Measurements from ENCODE around the gene PIGP. TPM values are rescaled to one million over a fixed set of nuclear protein-coding genes. Genes with fewer than 3 reads are reported as not detected.

Gene PIGP
- total and polyA plus RNA-seq, 2 of the 13 experiments (the other 11 are each of a cell fraction or from before 2014, with no cell fraction given) = 14.8 to 33.4 TPM

DNA sequence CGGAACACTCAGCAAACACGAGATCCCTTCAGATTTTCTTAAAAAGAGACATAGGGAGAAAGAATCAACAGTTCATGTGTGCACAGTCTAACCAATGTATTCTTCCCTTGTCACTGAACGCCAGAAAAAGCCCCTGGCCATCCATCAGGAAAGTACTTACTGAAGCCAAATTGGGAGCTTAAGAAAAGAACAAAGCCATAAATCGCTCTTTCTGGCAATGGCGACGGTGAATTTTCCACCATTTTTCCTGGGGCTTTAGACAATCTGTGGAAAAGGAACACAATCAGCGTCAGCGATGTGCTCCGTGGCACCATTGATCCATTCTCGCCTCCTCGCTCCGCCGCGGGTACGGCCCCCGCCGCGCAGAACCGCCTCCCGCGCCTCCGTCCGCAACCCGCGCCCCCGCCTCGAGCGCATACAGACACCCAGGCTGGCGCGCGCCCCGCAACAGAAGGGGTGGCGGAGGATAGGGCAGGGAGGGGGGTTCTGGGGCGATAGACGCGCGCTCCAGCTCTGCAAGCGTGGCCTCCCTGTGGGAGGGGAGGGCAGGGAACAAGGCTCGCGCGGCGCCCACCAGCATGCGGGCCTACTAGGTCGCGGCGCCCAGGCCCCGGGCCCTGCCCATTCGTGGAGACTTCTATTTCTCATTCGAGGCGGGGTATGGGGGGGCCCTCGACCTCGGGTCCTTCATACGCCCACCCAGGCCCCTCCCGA, 440 bp downstream of the PIGP start (continued):
- TF ChIP-seq, protein P1, sequence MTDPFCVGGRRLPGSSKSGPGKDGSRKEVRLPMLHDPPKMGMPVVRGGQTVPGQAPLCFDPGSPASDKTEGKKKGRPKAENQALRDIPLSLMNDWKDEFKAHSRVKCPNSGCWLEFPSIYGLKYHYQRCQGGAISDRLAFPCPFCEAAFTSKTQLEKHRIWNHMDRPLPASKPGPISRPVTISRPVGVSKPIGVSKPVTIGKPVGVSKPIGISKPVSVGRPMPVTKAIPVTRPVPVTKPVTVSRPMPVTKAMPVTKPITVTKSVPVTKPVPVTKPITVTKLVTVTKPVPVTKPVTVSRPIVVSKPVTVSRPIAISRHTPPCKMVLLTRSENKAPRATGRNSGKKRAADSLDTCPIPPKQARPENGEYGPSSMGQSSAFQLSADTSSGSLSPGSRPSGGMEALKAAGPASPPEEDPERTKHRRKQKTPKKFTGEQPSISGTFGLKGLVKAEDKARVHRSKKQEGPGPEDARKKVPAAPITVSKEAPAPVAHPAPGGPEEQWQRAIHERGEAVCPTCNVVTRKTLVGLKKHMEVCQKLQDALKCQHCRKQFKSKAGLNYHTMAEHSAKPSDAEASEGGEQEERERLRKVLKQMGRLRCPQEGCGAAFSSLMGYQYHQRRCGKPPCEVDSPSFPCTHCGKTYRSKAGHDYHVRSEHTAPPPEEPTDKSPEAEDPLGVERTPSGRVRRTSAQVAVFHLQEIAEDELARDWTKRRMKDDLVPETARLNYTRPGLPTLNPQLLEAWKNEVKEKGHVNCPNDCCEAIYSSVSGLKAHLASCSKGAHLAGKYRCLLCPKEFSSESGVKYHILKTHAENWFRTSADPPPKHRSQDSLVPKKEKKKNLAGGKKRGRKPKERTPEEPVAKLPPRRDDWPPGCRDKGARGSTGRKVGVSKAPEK (CRISPR knock-in tag; IDR thresholded peaks at IDR 0.05; ENCODE audit: borderline replicate concordance) = no peak
- TF ChIP-seq ZNF564 (CRISPR knock-in tag; IDR thresholded peaks at IDR 0.05) = peak; percentile 25; the same call in 1 of the 2 replicates
- TF ChIP-seq SALL2 (CRISPR knock-in tag; IDR thresholded peaks at IDR 0.05) = peak; percentile 54; the same call in 1 of the 2 replicates
- TF ChIP-seq SALL1 (CRISPR knock-in tag; IDR thresholded peaks at IDR 0.05) = 0 out of 2 replicates have a peak, but pooled peaks have one; percentile 52
- TF ChIP-seq, protein P2, sequence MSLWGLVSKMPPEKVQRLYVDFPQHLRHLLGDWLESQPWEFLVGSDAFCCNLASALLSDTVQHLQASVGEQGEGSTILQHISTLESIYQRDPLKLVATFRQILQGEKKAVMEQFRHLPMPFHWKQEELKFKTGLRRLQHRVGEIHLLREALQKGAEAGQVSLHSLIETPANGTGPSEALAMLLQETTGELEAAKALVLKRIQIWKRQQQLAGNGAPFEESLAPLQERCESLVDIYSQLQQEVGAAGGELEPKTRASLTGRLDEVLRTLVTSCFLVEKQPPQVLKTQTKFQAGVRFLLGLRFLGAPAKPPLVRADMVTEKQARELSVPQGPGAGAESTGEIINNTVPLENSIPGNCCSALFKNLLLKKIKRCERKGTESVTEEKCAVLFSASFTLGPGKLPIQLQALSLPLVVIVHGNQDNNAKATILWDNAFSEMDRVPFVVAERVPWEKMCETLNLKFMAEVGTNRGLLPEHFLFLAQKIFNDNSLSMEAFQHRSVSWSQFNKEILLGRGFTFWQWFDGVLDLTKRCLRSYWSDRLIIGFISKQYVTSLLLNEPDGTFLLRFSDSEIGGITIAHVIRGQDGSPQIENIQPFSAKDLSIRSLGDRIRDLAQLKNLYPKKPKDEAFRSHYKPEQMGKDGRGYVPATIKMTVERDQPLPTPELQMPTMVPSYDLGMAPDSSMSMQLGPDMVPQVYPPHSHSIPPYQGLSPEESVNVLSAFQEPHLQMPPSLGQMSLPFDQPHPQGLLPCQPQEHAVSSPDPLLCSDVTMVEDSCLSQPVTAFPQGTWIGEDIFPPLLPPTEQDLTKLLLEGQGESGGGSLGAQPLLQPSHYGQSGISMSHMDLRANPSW (CRISPR knock-in tag; IDR thresholded peaks at IDR 0.05; ENCODE audit: borderline replicate concordance) = no peak
- peak; percentile 62; the same call in 1 of the 2 replicates for TF ChIP-seq GABPB1 (CRISPR knock-in tag; IDR thresholded peaks at IDR 0.05)
- 0 out of 2 replicates have a peak, but pooled peaks have one; percentile 38 for TF ChIP-seq ZNF607 (CRISPR knock-in tag; IDR thresholded peaks at IDR 0.05; ENCODE audit: borderline replicate concordance)
- no peak; the same call in none of the 2 replicates for TF ChIP-seq POGZ (CRISPR knock-in tag; IDR thresholded peaks at IDR 0.05)
- no peak for TF ChIP-seq TRIM24 (CRISPR knock-in tag; IDR thresholded peaks at IDR 0.05)
- TF ChIP-seq PCBP2 (optimal IDR thresholded peaks at IDR 0.05; ENCODE audit: low read depth, low read length, poor library complexity, severe bottlenecking) = no peak
- TF ChIP-seq, protein P3, sequence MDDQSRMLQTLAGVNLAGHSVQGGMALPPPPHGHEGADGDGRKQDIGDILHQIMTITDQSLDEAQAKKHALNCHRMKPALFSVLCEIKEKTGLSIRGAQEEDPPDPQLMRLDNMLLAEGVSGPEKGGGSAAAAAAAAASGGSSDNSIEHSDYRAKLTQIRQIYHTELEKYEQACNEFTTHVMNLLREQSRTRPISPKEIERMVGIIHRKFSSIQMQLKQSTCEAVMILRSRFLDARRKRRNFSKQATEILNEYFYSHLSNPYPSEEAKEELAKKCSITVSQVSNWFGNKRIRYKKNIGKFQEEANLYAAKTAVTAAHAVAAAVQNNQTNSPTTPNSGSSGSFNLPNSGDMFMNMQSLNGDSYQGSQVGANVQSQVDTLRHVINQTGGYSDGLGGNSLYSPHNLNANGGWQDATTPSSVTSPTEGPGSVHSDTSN (CRISPR knock-in tag; IDR thresholded peaks at IDR 0.05; ENCODE audit: borderline replicate concordance) = no peak
- TF ChIP-seq ZKSCAN1 (IDR thresholded peaks at IDR 0.05; ENCODE audit: low read length) = peak; percentile 33; the same call in 1 of the 2 replicates
- TF ChIP-seq, protein P4, sequence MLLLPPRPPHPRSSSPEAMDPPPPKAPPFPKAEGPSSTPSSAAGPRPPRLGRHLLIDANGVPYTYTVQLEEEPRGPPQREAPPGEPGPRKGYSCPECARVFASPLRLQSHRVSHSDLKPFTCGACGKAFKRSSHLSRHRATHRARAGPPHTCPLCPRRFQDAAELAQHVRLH (CRISPR knock-in tag; IDR thresholded peaks at IDR 0.05; ENCODE audit: borderline replicate concordance, low read depth) = 0 out of 2 replicates have a peak, but pooled peaks have one; percentile 33
- TF ChIP-seq BCL6 (CRISPR knock-in tag; IDR thresholded peaks at IDR 0.05) = 0 out of 2 replicates have a peak, but pooled peaks have one; percentile 6
- TF ChIP-seq CEBPB (IDR thresholded peaks at IDR 0.05; ENCODE audit: borderline replicate concordance, low read depth, low read length) = no peak
- TF ChIP-seq, protein P5, sequence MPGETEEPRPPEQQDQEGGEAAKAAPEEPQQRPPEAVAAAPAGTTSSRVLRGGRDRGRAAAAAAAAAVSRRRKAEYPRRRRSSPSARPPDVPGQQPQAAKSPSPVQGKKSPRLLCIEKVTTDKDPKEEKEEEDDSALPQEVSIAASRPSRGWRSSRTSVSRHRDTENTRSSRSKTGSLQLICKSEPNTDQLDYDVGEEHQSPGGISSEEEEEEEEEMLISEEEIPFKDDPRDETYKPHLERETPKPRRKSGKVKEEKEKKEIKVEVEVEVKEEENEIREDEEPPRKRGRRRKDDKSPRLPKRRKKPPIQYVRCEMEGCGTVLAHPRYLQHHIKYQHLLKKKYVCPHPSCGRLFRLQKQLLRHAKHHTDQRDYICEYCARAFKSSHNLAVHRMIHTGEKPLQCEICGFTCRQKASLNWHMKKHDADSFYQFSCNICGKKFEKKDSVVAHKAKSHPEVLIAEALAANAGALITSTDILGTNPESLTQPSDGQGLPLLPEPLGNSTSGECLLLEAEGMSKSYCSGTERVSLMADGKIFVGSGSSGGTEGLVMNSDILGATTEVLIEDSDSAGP (CRISPR knock-in tag; IDR thresholded peaks at IDR 0.05; ENCODE audit: borderline replicate concordance) = peak; percentile 75; the same call in 1 of the 2 replicates
- TF ChIP-seq RFX3 (CRISPR knock-in tag; IDR thresholded peaks at IDR 0.05) = no peak
